K562 (cell line): ENCODE results near the gene MYOM1. TPM values are rescaled to one million over a fixed set of nuclear protein-coding genes. Genes with fewer than 3 reads are reported as not detected.
A peak's percentile ranks its signal among the peaks of the same experiment; 100 is the strongest.

Experiments used
- BDP1 ChIP-seq: IDR thresholded peaks from 3 replicates; pipeline ENCODE4 v1.6.1; 2011; ENCODE audit not compliant: insufficient read length, insufficient read depth
- CBFB ChIP-seq: sonication (generic); formaldehyde crosslinking; IDR thresholded peaks from 2 replicates; pipeline ENCODE4 v1.4.0; 2020; ENCODE audit warnings: mild to moderate bottlenecking, missing genetic modification reagents
- DPF2 ChIP-seq: fragments of 450-650 bp; IDR thresholded peaks from 2 replicates; pipeline ENCODE4 v1.6.1; 2016
- ERF ChIP-seq: fragments of 450-650 bp; formaldehyde crosslinking; IDR thresholded peaks from 2 replicates; pipeline ENCODE4 v1.4.0; 2020; ENCODE audit warnings: mild to moderate bottlenecking, mixed read lengths
- GTF2E2 ChIP-seq: fragments of 200-800 bp; sonication (Bioruptor generic); IDR thresholded peaks from 2 replicates; pipeline ENCODE4 v1.6.1; 2016; ENCODE audit warnings: missing genetic modification characterization, missing compliant biosample characterization
- HBP1 ChIP-seq: fragments of 450-650 bp; formaldehyde crosslinking; IDR thresholded peaks from 2 replicates; pipeline ENCODE4 v1.4.0; 2022; ENCODE audit warnings: missing genetic modification characterization
- HES1 ChIP-seq: fragments of 450-650 bp; IDR thresholded peaks from 2 replicates; pipeline ENCODE4 v1.6.1; 2016; ENCODE audit warnings: low read depth, mild to moderate bottlenecking, moderate library complexity
- HINFP ChIP-seq: fragments of 450-650 bp; conservative IDR thresholded peaks from 2 replicates; pipeline ENCODE4 v1.6.1; 2016; ENCODE audit warnings: missing genetic modification characterization, low read depth, mild to moderate bottlenecking, control low read depth, missing compliant biosample characterization
- MTA2 ChIP-seq: fragments of 450-650 bp; IDR thresholded peaks from 2 replicates; pipeline ENCODE4 v1.6.1; 2016; ENCODE audit warnings: low read depth
- MTF1 ChIP-seq: fragments of 250-450 bp; sonication (Bioruptor Pico); IDR thresholded peaks from 2 replicates; pipeline ENCODE4 v1.9.0; 2021; ENCODE audit warnings: moderate library complexity, mild to moderate bottlenecking, inconsistent platforms, borderline replicate concordance
- NFRKB ChIP-seq: fragments of 450-650 bp; IDR thresholded peaks from 2 replicates; pipeline ENCODE4 v1.6.1; 2016; ENCODE audit warnings: low read depth
- PHTF2 ChIP-seq: fragments of 250-450 bp; sonication (Bioruptor Pico); IDR thresholded peaks from 2 replicates; pipeline ENCODE4 v1.5.0; 2021; ENCODE audit warnings: mild to moderate bottlenecking
- POLR2B ChIP-seq: fragments of 450-650 bp; IDR thresholded peaks from 2 replicates; pipeline ENCODE4 v1.6.1; 2018; ENCODE audit warnings: low read depth; ENCODE audit not compliant: partially characterized antibody
- PYGO2 ChIP-seq: fragments of 450-650 bp; IDR thresholded peaks from 2 replicates; pipeline ENCODE4 v1.6.1; 2016; ENCODE audit warnings: mild to moderate bottlenecking, missing genetic modification characterization, moderate library complexity, missing compliant biosample characterization
- RHOXF2B ChIP-seq: fragments of 250-450 bp; sonication (Bioruptor Pico); conservative IDR thresholded peaks from 2 replicates; pipeline ENCODE4 v1.5.1; 2021
- SMAD2 ChIP-seq: fragments of 150-350 bp; IDR thresholded peaks from 2 replicates; pipeline ENCODE4 v1.6.1; 2014; ENCODE audit warnings: low read depth, mild to moderate bottlenecking, low read length
- SMARCA4 ChIP-seq: fragments of 450-650 bp; IDR thresholded peaks from 2 replicates; pipeline ENCODE4 v1.6.1; 2016
- TSHZ1 ChIP-seq: fragments of 250-450 bp; sonication (Bioruptor Pico); IDR thresholded peaks from 2 replicates; pipeline ENCODE4 v1.4.0; 2020; ENCODE audit warnings: mild to moderate bottlenecking, moderate library complexity
- U2AF2 ChIP-seq: fragments of 200-400 bp; formaldehyde crosslinking; optimal IDR thresholded peaks from 2 replicates; pipeline ENCODE3; 2017; ENCODE audit warnings: low read depth, mild to moderate bottlenecking, low read length
- WHSC1 ChIP-seq: IDR thresholded peaks from one replicate; pipeline ENCODE4 v1.6.1; 2012; ENCODE audit warnings: low read length, control low read depth, inconsistent platforms
- ZEB2 ChIP-seq: fragments of 450-650 bp; IDR thresholded peaks from 2 replicates; pipeline ENCODE4 v1.6.1; 2016
- ZFPM2 ChIP-seq: fragments of 250-450 bp; sonication (Bioruptor Pico); IDR thresholded peaks from 2 replicates; pipeline ENCODE4 v1.5.1; 2022; ENCODE audit warnings: mild to moderate bottlenecking
- ZNF253 ChIP-seq: fragments of 250-450 bp; sonication (Bioruptor Pico); conservative IDR thresholded peaks from 2 replicates; pipeline ENCODE4 v1.6.1; 2021; ENCODE audit warnings: mild to moderate bottlenecking
- ZNF282 ChIP-seq: sonication (generic); formaldehyde crosslinking; IDR thresholded peaks from 2 replicates; pipeline ENCODE4 v1.8.1; 2023; ENCODE audit warnings: missing genetic modification reagents
- ZNF830 ChIP-seq: fragments of 250-450 bp; sonication (Bioruptor Pico); IDR thresholded peaks from 2 replicates; pipeline ENCODE4 v1.5.0; 2021; ENCODE audit warnings: mild to moderate bottlenecking
- polyA plus RNA-seq, 8 experiments: library from polyadenylated mRNA; depleted of rRNA in 4 of 8; stranded (reverse) in 5 of 8; unstranded in 3 of 8; fragments of >200 nt; fragmentation: Nextera tagmentation in 2 of 8; fragmentation: Illumina TruSeq in 1 of 8; extraction: Ambion mirVana in 2 of 8; extraction: Trizol in 1 of 8; gene quantifications; 2 replicates each; pipeline versions ENCODE4 v1.2.1 to v1.2.3, GENCODE V29; 2011 to 2014; ENCODE audit warnings: inconsistent platforms in 1 of 8, missing spikeins in 1 of 8
- total RNA-seq, 7 experiments: library from RNA; depleted of rRNA in 6 of 7; stranded (reverse); fragments of >200 nt in 6 of 7; fragmentation: Illumina TruSeq in 2 of 7; extraction: Trizol in 2 of 7; gene quantifications; 2 replicates each; pipeline versions ENCODE4 v1.2.1 to v1.2.3, GENCODE V29; 2011 to 2021; ENCODE audit warnings: low replicate concordance in 1 of 7

The MYOM1 gene
- total and polyA plus RNA-seq, 9 of the 15 experiments (the other 6 are each of a cell fraction or from before 2014, with no cell fraction given) = 0.01 to 0.62 (median 0.25) TPM

- TF ChIP-seq TSHZ1 (CRISPR knock-in tag) (no peak), PHTF2 (CRISPR knock-in tag) (no peak), POLR2B (no peak), SMARCA4 (peak; percentile 36; the same call in 1 of the 2 replicates), CBFB (no peak), WHSC1 (no peak), HBP1 (CRISPR knock-in tag) (no peak), HES1 (no peak), MTF1 (no peak), ZNF830 (CRISPR knock-in tag) (no peak), ERF (no peak), MTA2 (no peak), ZFPM2 (no peak), RHOXF2B (no peak), PYGO2 (tag) (0 out of 2 replicates have a peak, but pooled peaks have one; percentile 5), NFRKB (no peak), SMAD2 (no peak), ZNF282 (CRISPR knock-in tag) (no peak), HINFP (no peak), DPF2 (0 out of 2 replicates have a peak, but pooled peaks have one; percentile 42), BDP1 (no peak), GTF2E2 (tag) (no peak), U2AF2 (no peak), ZEB2 (no peak), ZNF253 (CRISPR knock-in tag) (no peak)
These were observed 190.4 kb downstream of the MYOM1 start (continued) for GRCh38 chr18:3029215-3029952.
